Thyroid gland (tissue), 4 donors: ENCODE results near the gene NXN. TPM values are rescaled to one million over a fixed set of nuclear protein-coding genes. Genes with fewer than 3 reads are reported as not detected.
"Not testable (repeated sequence)": the region's sequence is repeated elsewhere in the genome, so short reads cannot be mapped to it uniquely, and the experiment has no call there.

Source experiments
- DNase-seq, 2 donors: peaks; one replicate each; pipeline ENCODE4 v3.0.0-alpha.2; 2019
- H3K27ac ChIP-seq, 3 donors: fragments of 200-600 bp; sonication (generic); 1 replicate in 2 of 3; 2 replicates in 1 of 3; pipeline ENCODE4 v1.5.1; 2016 to 2019; ENCODE audit warnings: mild to moderate bottlenecking in 1 of 3, moderate library complexity in 1 of 3
- H3K27me3 ChIP-seq: fragments of 200-600 bp; sonication (generic); one replicate; pipeline ENCODE4 v1.5.1; 2019
- H3K36me3 ChIP-seq, 2 donors: fragments of 200-600 bp; sonication (generic); one replicate each; pipeline ENCODE4 v1.5.1; 2016 to 2019
- H3K4me1 ChIP-seq, 2 donors: fragments of 200-600 bp; sonication (generic); one replicate each; pipeline ENCODE4 v1.5.1; 2017 to 2019
- H3K4me3 ChIP-seq, 3 donors: fragments of 200-600 bp; sonication (generic); replicated peaks in 1 of 3; 1 replicate in 2 of 3; 2 replicates in 1 of 3; pipeline ENCODE4 v1.5.1; 2016; ENCODE audit warnings: mild to moderate bottlenecking in 1 of 3
- H3K9me3 ChIP-seq: fragments of 200-600 bp; sonication (generic); one replicate; pipeline ENCODE4 v1.5.1; 2017
- POLR2A ChIP-seq, 2 donors: fragments of 450-650 bp; IDR thresholded peaks; one replicate each; pipeline ENCODE4 v1.6.1; 2017; ENCODE audit warnings: antibody characterized with exemption in 2 of 2, mild to moderate bottlenecking in 2 of 2, moderate library complexity in 1 of 2
- WGBS, 2 donors: methylation state at CpG; one replicate each; pipeline ENCODE4 v1.1.5; 2017; 5-methylcytosine and 5-hydroxymethylcytosine counted together
- intact Hi-C: fragments of 100-400 bp; cut with DNase I; formaldehyde crosslinking; loops from one replicate; pipeline ENCODE4 v1.15.1; 2023
- total RNA-seq, 4 donors: library from RNA; depleted of rRNA; stranded (reverse); fragments of >200 nt; gene quantifications; one replicate each; pipeline ENCODE4 v1.2.3, GENCODE V29; 2016
- TF ChIP-seq, protein P1 (sequence below), 6 experiments: fragments of 200-600 bp in 3 of 6; fragments of 450-650 bp in 3 of 6; sonication (generic) in 3 of 6; IDR thresholded peaks; one replicate each; pipeline ENCODE4 v1.5.1; 2016 to 2019; ENCODE audit warnings: antibody characterized with exemption in 6 of 6, mild to moderate bottlenecking in 2 of 6, inconsistent platforms in 1 of 6, moderate library complexity in 1 of 6

NXN gene
- total RNA-seq, 4 donors from 2014 or later = 14.5 to 18.3 (median 17.2) TPM

DNA sequence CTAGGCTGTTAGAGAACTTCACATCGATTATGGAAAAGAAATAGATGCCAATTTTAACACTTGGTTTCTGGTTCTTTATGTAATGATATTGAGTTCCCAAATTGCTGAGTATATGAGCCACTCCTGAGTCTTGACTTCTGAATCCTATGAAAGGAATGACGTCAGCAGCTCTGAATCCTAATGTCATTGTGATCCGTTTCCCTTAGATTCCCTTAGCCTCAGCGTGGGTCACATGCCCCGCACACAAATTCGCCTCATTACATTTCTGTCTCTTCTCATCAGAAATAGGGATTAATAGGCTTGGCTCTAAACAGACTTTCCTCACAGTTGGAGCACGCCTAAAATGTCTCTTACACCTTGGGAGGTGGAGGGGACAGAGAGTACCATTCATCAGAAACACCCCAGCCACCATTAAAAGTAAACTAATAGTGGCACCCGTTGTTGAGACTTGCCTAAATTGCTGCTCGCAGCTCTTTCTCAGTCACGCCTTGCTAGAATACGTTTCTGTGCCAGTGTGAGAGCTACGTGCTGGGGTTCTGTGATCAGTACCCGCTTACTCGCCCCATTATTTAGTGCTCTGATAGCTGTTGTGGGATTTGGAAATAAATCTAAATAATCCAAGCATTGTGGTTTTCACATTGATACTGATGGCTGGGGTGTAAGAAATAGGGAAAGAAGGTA lies 190.3 kb downstream of the NXN start:
- intact Hi-C loops = no loop called here
- Histone ChIP-seq H3K9me3 (no peaks in the 10 kb centered on the region), H3K36me3 (peaks cover 25 to 32% of the 10 kb centered on the region in 2 donors), H3K27ac (no peak overlapping the region), H3K4me3 (no peak overlapping the region), H3K27me3 (no peaks in the 10 kb centered on the region), H3K4me1 (no peaks in the 10 kb centered on the region)
- TF ChIP-seq, protein P1, sequence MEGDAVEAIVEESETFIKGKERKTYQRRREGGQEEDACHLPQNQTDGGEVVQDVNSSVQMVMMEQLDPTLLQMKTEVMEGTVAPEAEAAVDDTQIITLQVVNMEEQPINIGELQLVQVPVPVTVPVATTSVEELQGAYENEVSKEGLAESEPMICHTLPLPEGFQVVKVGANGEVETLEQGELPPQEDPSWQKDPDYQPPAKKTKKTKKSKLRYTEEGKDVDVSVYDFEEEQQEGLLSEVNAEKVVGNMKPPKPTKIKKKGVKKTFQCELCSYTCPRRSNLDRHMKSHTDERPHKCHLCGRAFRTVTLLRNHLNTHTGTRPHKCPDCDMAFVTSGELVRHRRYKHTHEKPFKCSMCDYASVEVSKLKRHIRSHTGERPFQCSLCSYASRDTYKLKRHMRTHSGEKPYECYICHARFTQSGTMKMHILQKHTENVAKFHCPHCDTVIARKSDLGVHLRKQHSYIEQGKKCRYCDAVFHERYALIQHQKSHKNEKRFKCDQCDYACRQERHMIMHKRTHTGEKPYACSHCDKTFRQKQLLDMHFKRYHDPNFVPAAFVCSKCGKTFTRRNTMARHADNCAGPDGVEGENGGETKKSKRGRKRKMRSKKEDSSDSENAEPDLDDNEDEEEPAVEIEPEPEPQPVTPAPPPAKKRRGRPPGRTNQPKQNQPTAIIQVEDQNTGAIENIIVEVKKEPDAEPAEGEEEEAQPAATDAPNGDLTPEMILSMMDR (IDR thresholded peaks at IDR 0.05) = no peak
- no peak for TF ChIP-seq POLR2A (IDR thresholded peaks at IDR 0.05)
- DNase-seq = no peak
- WGBS, 2 donors = 93 to 97% methylated on average over 14 of the region's 14 CpGs

DNA sequence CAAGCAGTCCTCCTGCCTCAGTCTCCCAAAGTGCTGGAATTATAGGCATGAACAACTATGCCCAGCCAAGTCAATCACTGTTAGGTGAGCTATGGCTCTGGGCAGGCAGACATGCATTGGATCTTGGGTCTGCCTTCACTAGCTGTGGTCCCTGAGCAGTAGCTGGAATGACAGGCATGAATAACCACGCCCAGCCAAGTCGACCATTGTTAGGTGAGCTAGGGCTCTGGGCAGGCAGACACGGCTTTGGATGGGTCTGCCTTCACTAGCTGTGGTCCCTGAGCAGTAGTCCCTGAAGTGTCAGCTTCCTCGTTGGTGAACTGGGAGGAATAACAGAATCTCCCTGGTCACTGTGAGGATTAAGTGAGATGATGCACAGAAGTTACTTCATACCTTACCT lies 191.0 kb downstream of the NXN start:
- 96% methylated on average over 4 of the region's 4 CpGs for WGBS, 2 donors
- Histone ChIP-seq H3K36me3 (peaks cover 25 to 32% of the 10 kb centered on the region in 2 donors), H3K9me3 (no peaks in the 10 kb centered on the region), H3K4me3 (no peak overlapping the region), H3K27me3 (no peaks in the 10 kb centered on the region), H3K4me1 (peaks cover 2 to 5% of the 10 kb centered on the region in 2 donors), H3K27ac (no peak overlapping the region)
- TF ChIP-seq, protein P1 (IDR thresholded peaks at IDR 0.05) = no peak
- intact Hi-C loops = no loop called here
- DNase-seq = no peak

DNA sequence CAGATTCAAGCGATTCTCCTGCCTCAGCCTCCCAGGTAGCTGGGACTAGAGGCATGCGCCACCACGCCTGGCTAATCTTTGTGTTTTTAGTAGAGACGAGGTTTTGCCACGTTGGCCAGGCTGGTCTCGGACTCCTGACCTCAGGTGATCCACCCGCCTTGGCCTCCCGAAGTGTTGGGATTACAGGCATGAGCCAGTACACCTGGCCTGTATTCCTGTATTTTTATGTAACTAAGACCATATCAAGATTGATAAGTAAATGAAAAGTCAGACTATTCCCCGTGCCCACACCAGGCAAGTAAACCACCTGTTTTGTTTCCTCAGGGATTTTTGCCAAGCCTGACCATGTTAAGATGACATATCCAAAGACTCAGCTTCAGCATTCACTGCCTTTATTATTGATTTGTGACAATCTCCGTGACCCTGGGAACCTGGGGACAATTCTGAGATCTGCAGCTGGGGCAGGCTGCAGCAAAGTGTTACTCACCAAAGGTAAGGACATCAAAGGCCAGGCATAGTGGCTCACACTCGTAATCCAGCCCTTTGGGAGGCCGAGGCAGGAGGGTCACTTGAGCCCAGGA lies 191.8 kb downstream of the NXN start:
- DNase-seq = no peak
- H3K27ac ChIP-seq = no peak overlapping the region
- WGBS, 2 donors = 86 to 88% methylated on average over 12 of the region's 12 CpGs
- peaks cover 10 to 13% of the 10 kb centered on the region in 2 donors for H3K4me1 ChIP-seq
- no peaks in the 10 kb centered on the region for H3K9me3 ChIP-seq
- peaks cover 25 to 32% of the 10 kb centered on the region in 2 donors for H3K36me3 ChIP-seq
- no peak overlapping the region for H3K4me3 ChIP-seq
- no peaks in the 10 kb centered on the region for H3K27me3 ChIP-seq
- intact Hi-C loops = no loop called here
- TF ChIP-seq POLR2A (IDR thresholded peaks at IDR 0.05) = no peak
- TF ChIP-seq, protein P1 (IDR thresholded peaks at IDR 0.05) = no peak

DNA sequence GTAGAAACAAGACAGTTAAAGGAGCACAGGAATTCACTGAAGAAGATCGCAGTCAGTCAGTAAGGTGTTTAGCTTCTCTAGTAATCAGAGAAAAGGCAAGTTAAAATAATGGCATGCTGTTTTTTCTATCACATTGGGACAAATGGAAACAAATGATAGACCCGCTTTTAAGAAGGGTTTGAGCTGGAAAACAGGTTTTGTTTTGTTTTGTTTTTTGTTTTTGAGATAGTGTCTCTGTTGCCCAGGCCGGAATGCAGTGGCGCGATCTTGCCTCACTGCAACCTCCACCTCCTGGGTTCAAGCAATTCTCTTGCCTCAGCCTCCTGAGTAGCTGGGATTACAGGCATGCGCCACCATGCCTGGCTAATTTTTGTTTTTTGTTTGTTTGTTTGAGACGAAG lies 193.7 kb downstream of the NXN start:
- H3K4me3 ChIP-seq, intact Hi-C loops, DNase-seq, H3K27me3 ChIP-seq, H3K27ac ChIP-seq, H3K9me3 ChIP-seq: not testable (repeated sequence)
- WGBS, 2 donors = 90 to 98% methylated on average over 7 of the region's 7 CpGs
- peaks cover 14 to 23% of the 10 kb centered on the region in 2 donors for H3K36me3 ChIP-seq
- peaks cover 15 to 19% of the 10 kb centered on the region in 2 donors for H3K4me1 ChIP-seq

DNA sequence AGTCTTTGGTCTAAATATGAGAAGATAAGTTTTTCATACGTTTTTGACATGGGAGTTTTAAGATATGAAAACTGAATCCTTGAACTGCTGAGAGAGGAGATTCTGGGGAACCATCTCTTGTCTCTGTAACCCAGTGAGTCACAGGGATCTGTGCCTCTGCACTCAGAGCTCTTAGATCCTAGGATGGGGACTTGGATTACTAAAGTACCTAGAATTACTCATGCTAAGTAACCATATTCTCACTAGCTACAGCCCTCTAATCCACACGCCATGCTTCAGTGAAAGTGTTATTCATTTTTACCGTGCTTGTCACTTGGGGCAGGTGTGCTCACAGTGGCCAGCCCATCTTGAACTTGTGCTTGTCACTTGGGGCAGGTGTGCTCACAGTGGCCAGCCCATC lies 195.4 kb downstream of the NXN start:
- Histone ChIP-seq H3K27me3 (no peaks in the 10 kb centered on the region), H3K36me3 (peaks cover 8 to 14% of the 10 kb centered on the region in 2 donors), H3K4me1 (peaks cover 16 to 19% of the 10 kb centered on the region in 2 donors), H3K4me3 (no peak overlapping the region), H3K27ac (no peak overlapping the region), H3K9me3 (no peaks in the 10 kb centered on the region)
- WGBS, 2 donors = 68 to 75% methylated on average over 3 of the region's 3 CpGs
- no peak for DNase-seq
- TF ChIP-seq, protein P1 (IDR thresholded peaks at IDR 0.05) = no peak
- TF ChIP-seq POLR2A (IDR thresholded peaks at IDR 0.05) = no peak
- intact Hi-C loops = no loop called here
